HG03135 (cell line): ENCODE data around the gene POLR2B.
"Not testable (repeated sequence)": the region's sequence is repeated elsewhere in the genome, so short reads cannot be mapped to it uniquely, and the experiment has no call there.

Source experiments
- ATAC-seq: cut with Tn5 transposase; IDR thresholded peaks from one replicate; pipeline ENCODE4 v1.9.1; 2021; ENCODE audit warnings: mild to moderate bottlenecking, moderate library complexity; ENCODE audit not compliant: unreplicated experiment

Gene POLR2B

GRCh38 chr4:56986192-56986591 is 7.5 kb downstream of the POLR2B start:
- no peak for ATAC-seq

GRCh38 chr4:56986952-56987351 is 8.3 kb downstream of the POLR2B start:
- no peak for ATAC-seq

GRCh38 chr4:56990109-56990905 is 11.6 kb downstream of the POLR2B start:
- ATAC-seq = no peak

- ATAC-seq = no peak
These were observed 16.8 kb downstream of the POLR2B start for GRCh38 chr4:56995525-56995924.

GRCh38 chr4:56999751-57000150 is 21.1 kb downstream of the POLR2B start:
- no peak for ATAC-seq

- no peak for ATAC-seq
These were observed 34.9 kb downstream of the POLR2B start for GRCh38 chr4:57013543-57014120.

- no peak for ATAC-seq
These were observed 40.3 kb downstream of the POLR2B start for GRCh38 chr4:57018980-57019379.

GRCh38 chr4:57020467-57021101 is 41.9 kb downstream of the POLR2B start:
- ATAC-seq = no peak

GRCh38 chr4:57023104-57023503 is 44.4 kb downstream of the POLR2B start:
- ATAC-seq = no peak

GRCh38 chr4:57034520-57034919 is 55.8 kb downstream of the POLR2B start:
- ATAC-seq = no peak

- ATAC-seq = no peak
These were observed 59.4 kb downstream of the POLR2B start for GRCh38 chr4:57037982-57038604.

GRCh38 chr4:57039345-57039744 is 60.6 kb downstream of the POLR2B start:
- ATAC-seq = no peak

GRCh38 chr4:57040510-57040909 is 61.8 kb downstream of the POLR2B start:
- no peak for ATAC-seq

- no peak for ATAC-seq
These were observed 62.3 kb downstream of the POLR2B start for GRCh38 chr4:57041020-57041419.

GRCh38 chr4:57042711-57043169 is 64.0 kb downstream of the POLR2B start:
- no peak for ATAC-seq

GRCh38 chr4:57043347-57044251 is 64.9 kb downstream of the POLR2B start:
- no peak for ATAC-seq

- no peak for ATAC-seq
These were observed 65.6 kb downstream of the POLR2B start for GRCh38 chr4:57044279-57044678.

GRCh38 chr4:57044996-57045395 is 66.3 kb downstream of the POLR2B start:
- ATAC-seq = no peak

GRCh38 chr4:57047046-57047445 is 68.3 kb downstream of the POLR2B start:
- ATAC-seq = not testable (repeated sequence)

GRCh38 chr4:57048590-57049304 is 70.1 kb downstream of the POLR2B start:
- ATAC-seq = no peak
